Large intestine (tissue), 3 donors: ENCODE measurements around the gene PTPRK. TPM values are rescaled to one million over a fixed set of nuclear protein-coding genes. Genes with fewer than 3 reads are reported as not detected.

Experiments used
- DNase-seq, 2 donors: peaks; one replicate each; pipeline versions ENCODE4 v3.0.0 to v3.0.0-alpha.2; 2013
- H3K27ac ChIP-seq: one replicate; pipeline ENCODE4 v1.5.1; 2013; ENCODE audit warnings: low read length
- H3K27me3 ChIP-seq: 2 replicates; pipeline ENCODE4 v1.6.1; 2013; ENCODE audit warnings: low read length; ENCODE audit not compliant: control insufficient read depth, insufficient read depth
- H3K36me3 ChIP-seq: 2 replicates; pipeline ENCODE4 v1.6.1; 2013; ENCODE audit warnings: low read length; ENCODE audit not compliant: control insufficient read depth, insufficient read depth
- H3K4me1 ChIP-seq: one replicate; pipeline ENCODE4 v1.6.1; 2013; ENCODE audit warnings: low read length; ENCODE audit not compliant: control insufficient read depth, insufficient read depth
- H3K4me3 ChIP-seq: one replicate; pipeline ENCODE4 v1.5.1; 2013; ENCODE audit warnings: low read length
- H3K9me3 ChIP-seq: one replicate; pipeline ENCODE4 v1.6.1; 2013; ENCODE audit warnings: mild to moderate bottlenecking, low read depth, low read length, moderate library complexity; ENCODE audit not compliant: control insufficient read depth
- WGBS: methylation state at CpG from one replicate; pipeline ENCODE4 v1.1.5; 2013; ENCODE audit warnings: low lambda C conversion rate; ENCODE audit not compliant: insufficient coverage; 5-methylcytosine and 5-hydroxymethylcytosine counted together
- polyA plus RNA-seq: library from polyadenylated mRNA; unstranded; fragments of 120-200 nt; gene quantifications from one replicate; pipeline ENCODE4 v1.2.1, GENCODE V29; 2013

Gene PTPRK
- polyA plus RNA-seq, 1 donor = 65.4 TPM

DNA sequence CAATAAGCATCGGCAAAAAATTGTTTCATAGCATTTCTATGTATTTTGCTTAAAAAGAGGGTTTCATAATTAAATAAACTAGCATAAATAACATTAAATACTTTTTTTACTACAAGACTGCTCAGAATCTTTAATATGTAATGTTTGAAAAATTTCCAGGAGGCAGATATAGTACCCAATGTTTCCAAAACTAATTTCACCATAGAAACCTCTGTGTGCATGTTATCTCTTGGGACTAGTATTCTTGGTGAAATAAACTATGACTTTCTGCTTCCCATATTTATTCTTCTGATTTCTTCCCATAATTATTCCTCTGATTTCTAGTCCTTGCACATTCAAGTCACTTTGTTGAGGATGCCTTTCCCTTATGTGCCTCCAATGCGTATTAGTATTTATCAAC is 94.5 kb downstream of the PTPRK start:
- WGBS = 92% methylated on average over 2 of the region's 2 CpGs
- no peaks in the 10 kb centered on the region for H3K27me3 ChIP-seq
- no peak for DNase-seq

DNA sequence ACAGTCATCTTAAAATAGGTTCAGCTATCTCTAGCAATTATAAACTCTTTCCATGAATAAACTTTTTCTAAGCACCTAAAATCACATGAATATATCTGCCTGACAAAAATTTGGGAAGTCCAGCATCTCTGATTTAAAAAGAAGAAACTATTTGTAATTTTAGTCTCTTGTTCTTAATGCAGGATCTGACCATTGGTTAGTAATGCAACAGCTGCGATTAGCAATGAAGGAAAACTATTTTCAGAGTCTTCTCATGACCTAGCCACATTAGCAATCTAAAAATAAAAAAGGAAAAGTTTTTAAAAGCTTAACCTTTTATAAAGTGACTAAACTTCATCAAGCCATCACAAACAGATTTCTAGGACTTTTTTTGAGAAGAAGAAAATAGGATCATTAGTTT is 97.5 kb downstream of the PTPRK start:
- DNase-seq = no peak
- Histone ChIP-seq H3K27ac (no peak overlapping the region), H3K4me1 (no peaks in the 10 kb centered on the region), H3K4me3 (no peak overlapping the region), H3K27me3 (no peaks in the 10 kb centered on the region), H3K9me3 (peaks cover 11% of the 10 kb centered on the region), H3K36me3 (peaks cover 5% of the 10 kb centered on the region)
- WGBS = 80% methylated on average over 1 of the region's 1 CpG

More for the DNA sequence above, 94.5 kb downstream of the PTPRK start:
- Histone ChIP-seq H3K4me1 (no peaks in the 10 kb centered on the region), H3K27ac (no peak overlapping the region), H3K4me3 (no peak overlapping the region), H3K9me3 (no peaks in the 10 kb centered on the region), H3K36me3 (peaks cover 2% of the 10 kb centered on the region)

DNA sequence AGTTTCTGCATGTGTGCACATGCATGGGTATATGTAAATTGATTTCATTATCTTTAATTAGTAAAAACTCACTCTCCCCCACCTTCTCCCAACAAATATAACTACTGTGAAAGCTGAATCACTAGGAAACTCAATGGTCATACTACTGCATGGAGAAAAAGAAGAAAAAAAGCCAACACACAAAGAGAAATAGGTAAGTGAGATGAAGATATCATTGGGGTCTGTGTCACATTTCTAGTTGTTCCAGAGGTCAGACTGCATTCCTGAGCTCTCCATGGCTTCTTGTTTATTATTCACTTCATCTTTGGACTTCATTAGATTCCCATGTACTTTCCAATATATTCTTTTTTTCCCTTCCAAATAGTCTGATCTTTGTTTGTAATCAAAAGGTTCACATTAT is 98.2 kb downstream of the PTPRK start:
- H3K27ac ChIP-seq = no peak overlapping the region
- peak in 1 of 2 donors; percentile 22 for DNase-seq
- no peaks in the 10 kb centered on the region for H3K4me1 ChIP-seq
- H3K4me3 ChIP-seq = no peak overlapping the region
- H3K9me3 ChIP-seq = peaks cover 11% of the 10 kb centered on the region
- peaks cover 4% of the 10 kb centered on the region for H3K36me3 ChIP-seq
- no peaks in the 10 kb centered on the region for H3K27me3 ChIP-seq

DNA sequence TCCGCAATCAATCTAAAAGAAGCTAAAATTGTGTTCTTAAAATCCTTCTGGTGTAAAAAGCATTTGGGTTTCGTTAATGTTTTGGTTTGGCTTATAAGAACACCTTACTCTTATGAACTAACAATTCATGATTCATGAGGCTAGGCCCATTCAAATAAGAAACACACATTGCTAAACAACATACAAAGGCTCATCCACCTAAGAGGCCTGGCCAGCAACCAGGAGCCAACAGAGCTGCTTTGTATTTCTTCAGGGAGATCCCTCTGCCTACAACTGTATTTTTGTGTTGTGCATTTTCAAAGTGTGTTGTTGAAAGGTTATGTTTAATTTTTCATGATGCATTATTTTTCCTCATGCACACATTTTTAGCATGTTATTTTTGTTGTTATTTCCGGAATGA is 98.6 kb downstream of the PTPRK start:
- peaks cover 11% of the 10 kb centered on the region for H3K9me3 ChIP-seq
- H3K27me3 ChIP-seq = no peaks in the 10 kb centered on the region
- H3K4me3 ChIP-seq = no peak overlapping the region
- 96% methylated on average over 2 of the region's 3 CpGs for WGBS
- no peak overlapping the region for H3K27ac ChIP-seq
- no peaks in the 10 kb centered on the region for H3K4me1 ChIP-seq
- peaks cover 3% of the 10 kb centered on the region for H3K36me3 ChIP-seq
- DNase-seq = no peak

DNA sequence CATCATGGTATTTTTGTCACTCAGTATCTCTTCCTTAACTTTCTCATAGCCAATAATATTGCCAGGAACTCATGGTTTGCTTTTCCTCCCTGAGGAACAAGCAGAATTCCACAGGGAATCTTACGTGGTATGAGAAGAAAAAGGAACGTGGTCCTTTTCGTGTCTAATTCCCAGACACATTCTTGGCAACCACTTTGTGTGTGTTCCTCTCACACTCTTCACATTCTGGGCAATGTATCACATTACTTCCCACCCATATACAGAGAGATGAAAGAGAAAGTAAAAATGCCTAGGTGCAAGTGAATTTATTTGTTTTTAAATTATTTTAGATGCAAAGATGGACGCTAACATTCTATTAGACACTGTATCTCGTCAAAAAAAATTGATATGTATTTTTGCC is 102.7 kb downstream of the PTPRK start:
- H3K27ac ChIP-seq = no peak overlapping the region
- H3K9me3 ChIP-seq = peaks cover 11% of the 10 kb centered on the region
- H3K27me3 ChIP-seq = no peaks in the 10 kb centered on the region
- DNase-seq = no peak
- peaks cover 3% of the 10 kb centered on the region for H3K36me3 ChIP-seq
- 90% methylated on average over 2 of the region's 5 CpGs for WGBS
- H3K4me3 ChIP-seq = no peak overlapping the region
- H3K4me1 ChIP-seq = no peaks in the 10 kb centered on the region

DNA sequence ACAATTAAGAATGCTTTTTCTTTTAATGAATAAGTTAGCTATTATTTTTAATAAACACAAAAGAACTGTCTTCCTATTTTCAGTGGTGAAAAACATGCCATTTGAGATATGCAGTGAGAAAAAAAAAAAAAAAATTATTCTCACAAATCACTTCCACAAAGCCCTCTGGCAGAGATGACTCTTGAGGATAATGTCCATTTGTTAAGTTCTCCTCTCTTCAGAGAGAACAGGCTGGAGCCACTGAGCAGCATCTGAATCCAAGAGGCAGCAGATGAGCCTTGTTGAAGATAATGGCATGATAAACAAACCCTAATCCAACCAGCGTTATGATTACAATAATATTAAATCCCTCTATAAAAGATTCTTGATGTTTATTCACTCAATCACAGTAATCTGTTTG is 105.0 kb downstream of the PTPRK start:
- H3K4me1 ChIP-seq = no peaks in the 10 kb centered on the region
- no peak overlapping the region for H3K4me3 ChIP-seq
- DNase-seq = no peak
- peaks cover 11% of the 10 kb centered on the region for H3K9me3 ChIP-seq
- no peaks in the 10 kb centered on the region for H3K27me3 ChIP-seq
- no peak overlapping the region for H3K27ac ChIP-seq
- H3K36me3 ChIP-seq = peaks cover 6% of the 10 kb centered on the region
- no CpG with 5 or more reads among the region's 1 CpG for WGBS

DNA sequence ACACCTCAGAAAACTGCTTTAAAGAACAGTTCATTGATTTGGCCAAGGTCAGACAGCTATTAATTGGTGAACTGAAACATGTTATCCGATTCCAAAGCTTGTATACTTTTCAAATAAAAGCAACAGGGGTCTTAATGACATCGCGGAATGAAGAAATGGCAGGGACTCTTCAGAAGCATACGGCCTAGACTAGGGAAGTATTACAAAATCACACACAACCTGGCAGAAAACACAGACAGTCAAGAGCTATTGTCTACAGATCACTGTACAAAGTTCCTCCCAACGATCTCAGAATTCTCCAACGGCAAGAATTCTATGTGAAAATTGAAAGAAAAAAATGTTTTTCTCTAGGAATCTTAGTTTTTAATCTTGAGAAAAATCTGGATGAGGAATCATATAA is 105.5 kb downstream of the PTPRK start:
- H3K36me3 ChIP-seq = peaks cover 6% of the 10 kb centered on the region
- DNase-seq = no peak
- no CpG with 5 or more reads among the region's 6 CpGs for WGBS

DNA sequence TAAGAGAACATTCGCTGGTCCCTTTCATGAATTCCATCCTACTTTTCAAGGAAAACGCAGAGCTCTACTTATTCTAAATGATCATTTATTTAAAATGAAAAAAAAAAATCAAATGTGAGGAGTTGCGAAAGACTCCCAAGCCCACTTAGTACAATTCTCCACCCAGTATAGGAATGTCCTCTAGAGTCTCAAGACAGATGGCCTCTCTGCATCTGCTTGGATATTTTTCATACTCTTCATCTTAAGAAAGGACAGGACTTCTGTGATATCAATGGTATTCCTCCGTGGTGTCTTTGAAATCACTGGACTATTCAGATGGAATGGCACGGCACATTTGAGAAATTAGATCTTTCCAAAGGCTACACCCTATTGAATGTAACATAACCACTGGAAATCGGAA is 107.1 kb downstream of the PTPRK start:
- H3K36me3 ChIP-seq = peaks cover 6% of the 10 kb centered on the region
- H3K27ac ChIP-seq = no peak overlapping the region
- no peaks in the 10 kb centered on the region for H3K4me1 ChIP-seq
- no peak for DNase-seq
- H3K4me3 ChIP-seq = no peak overlapping the region
- no peaks in the 10 kb centered on the region for H3K27me3 ChIP-seq
- WGBS = 92% methylated on average over 2 of the region's 6 CpGs
- H3K9me3 ChIP-seq = peaks cover 2% of the 10 kb centered on the region

More for the DNA sequence above, 105.5 kb downstream of the PTPRK start:
- Histone ChIP-seq H3K4me3 (no peak overlapping the region), H3K9me3 (peaks cover 11% of the 10 kb centered on the region), H3K27me3 (no peaks in the 10 kb centered on the region), H3K4me1 (no peaks in the 10 kb centered on the region), H3K27ac (no peak overlapping the region)

DNA sequence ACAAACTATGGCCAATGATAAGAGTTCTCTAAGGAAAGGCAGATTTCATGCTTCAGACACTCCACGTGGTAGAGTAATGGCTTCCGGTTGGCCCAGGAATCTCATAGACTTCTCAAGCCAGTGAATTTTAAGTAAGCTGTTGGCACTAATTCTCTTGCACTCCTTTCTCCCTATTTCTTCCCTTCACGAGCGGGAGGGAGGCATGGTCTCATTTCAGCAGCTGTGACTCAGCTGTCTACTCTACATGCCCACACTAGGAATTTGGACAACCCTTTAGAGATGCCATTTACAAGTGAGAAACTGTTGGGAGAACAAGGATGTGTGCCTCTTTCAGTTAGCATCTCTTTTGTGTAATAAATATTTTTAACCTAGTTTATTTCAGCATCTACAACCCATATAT is 107.7 kb downstream of the PTPRK start:
- Histone ChIP-seq H3K27ac (no peak overlapping the region), H3K4me1 (no peaks in the 10 kb centered on the region), H3K9me3 (no peaks in the 10 kb centered on the region), H3K27me3 (no peaks in the 10 kb centered on the region), H3K4me3 (no peak overlapping the region), H3K36me3 (peaks cover 3% of the 10 kb centered on the region)
- no peak for DNase-seq
- 100% methylated on average over 1 of the region's 4 CpGs for WGBS

DNA sequence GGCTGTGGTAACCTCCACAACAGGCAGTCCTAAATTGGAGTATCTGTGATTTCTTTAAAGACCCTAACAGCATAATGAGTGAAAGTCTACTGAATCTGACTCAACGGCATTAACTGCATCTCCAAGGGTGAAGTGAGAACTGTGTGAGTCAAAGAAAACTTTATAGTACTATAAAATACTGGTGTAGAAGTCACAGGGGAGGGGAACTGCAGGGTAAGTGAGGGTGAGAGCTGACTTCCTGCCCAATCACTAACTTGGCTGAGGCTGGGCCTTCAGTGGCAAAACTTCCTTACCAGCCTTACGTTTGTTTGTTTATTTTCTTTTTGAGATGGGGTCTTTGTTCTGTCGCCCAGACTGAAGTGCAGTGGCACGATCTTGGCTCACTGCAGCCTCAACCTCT is 109.8 kb downstream of the PTPRK start:
- whole genome bisulfite sequencing = 60% methylated on average over 1 of the region's 4 CpGs

DNA sequence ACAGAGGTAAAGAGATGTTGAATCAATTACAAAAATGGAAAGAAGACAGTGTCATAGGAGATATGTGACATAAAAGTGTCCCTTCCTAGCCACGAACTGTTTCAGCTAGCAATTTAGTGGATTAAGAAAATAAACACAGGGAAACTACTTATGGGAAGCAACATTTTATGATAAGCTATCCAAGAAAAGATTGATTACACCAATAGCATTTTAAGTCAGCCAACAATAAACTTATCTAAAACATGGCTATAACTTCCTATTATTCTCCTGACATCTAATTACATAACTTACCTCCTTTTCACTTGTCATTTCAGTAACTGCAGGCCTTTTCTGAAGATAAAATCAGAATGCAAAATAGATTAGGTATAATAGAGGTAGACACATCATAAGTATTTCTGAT is 111.4 kb downstream of the PTPRK start:
- no CpG with 5 or more reads among the region's 1 CpG for WGBS
- DNase-seq = no peak
- Histone ChIP-seq H3K27ac (no peak overlapping the region), H3K9me3 (no peaks in the 10 kb centered on the region), H3K4me3 (no peak overlapping the region), H3K4me1 (no peaks in the 10 kb centered on the region), H3K36me3 (peaks cover 3% of the 10 kb centered on the region), H3K27me3 (no peaks in the 10 kb centered on the region)

More for the DNA sequence above, 109.8 kb downstream of the PTPRK start:
- no peak overlapping the region for H3K4me3 ChIP-seq
- peaks cover 3% of the 10 kb centered on the region for H3K36me3 ChIP-seq
- H3K4me1 ChIP-seq = no peaks in the 10 kb centered on the region
- peak in 1 of 2 donors; percentile 17 for DNase-seq
- H3K27ac ChIP-seq = no peak overlapping the region
- no peaks in the 10 kb centered on the region for H3K27me3 ChIP-seq
- no peaks in the 10 kb centered on the region for H3K9me3 ChIP-seq
